HepG2 (cell line): ENCODE data around the gene ARL10. TPM values are rescaled to one million over a fixed set of nuclear protein-coding genes. Genes with fewer than 3 reads are reported as not detected.
A peak's percentile ranks its signal among the peaks of the same experiment; 100 is the strongest.

Experiments
- CREB1 ChIP-seq, 2 experiments: fragments of 450-650 bp in 1 of 2; IDR thresholded peaks; 2 replicates each; pipeline ENCODE4 v1.6.1; 2016 to 2017; ENCODE audit warnings: control low read depth in 1 of 2, mild to moderate bottlenecking in 1 of 2, missing compliant biosample characterization in 1 of 2, missing genetic modification characterization in 1 of 2
- ELF1 ChIP-seq: sonication (generic); formaldehyde crosslinking; IDR thresholded peaks from 2 replicates; pipeline ENCODE4 v1.4.0; 2020; ENCODE audit warnings: missing genetic modification reagents
- FLYWCH1 ChIP-seq: sonication (generic); formaldehyde crosslinking; IDR thresholded peaks from 2 replicates; pipeline ENCODE4 v1.8.1; 2023; ENCODE audit warnings: mild to moderate bottlenecking, missing genetic modification reagents
- FOXK2 ChIP-seq: fragments of 450-650 bp; IDR thresholded peaks from 2 replicates; pipeline ENCODE4 v1.6.1; 2016
- GRHL1 ChIP-seq: sonication (generic); formaldehyde crosslinking; conservative IDR thresholded peaks from 2 replicates; pipeline ENCODE4 v1.8.0; 2022; ENCODE audit warnings: missing genetic modification reagents
- KLF9 ChIP-seq: IDR thresholded peaks from 2 replicates; pipeline ENCODE4 v1.6.1; 2016; ENCODE audit warnings: low read depth
- MED1 ChIP-seq: sonication (generic); formaldehyde crosslinking; IDR thresholded peaks from 2 replicates; pipeline ENCODE4 v1.4.0; 2020; ENCODE audit warnings: missing genetic modification reagents
- NFE2 ChIP-seq: sonication (generic); formaldehyde crosslinking; IDR thresholded peaks from 2 replicates; pipeline ENCODE4 v1.4.0; 2020; ENCODE audit warnings: missing genetic modification reagents
- REPIN1 ChIP-seq: sonication (generic); formaldehyde crosslinking; IDR thresholded peaks from 2 replicates; pipeline ENCODE4 v1.8.0; 2022; ENCODE audit warnings: missing genetic modification reagents, low read depth, mild to moderate bottlenecking, borderline replicate concordance
- SAFB2 ChIP-seq: sonication (generic); formaldehyde crosslinking; IDR thresholded peaks from 2 replicates; pipeline ENCODE4 v1.5.1; 2020; ENCODE audit warnings: missing genetic modification reagents, low read depth, mild to moderate bottlenecking, borderline replicate concordance
- SATB2 ChIP-seq: sonication (generic); formaldehyde crosslinking; IDR thresholded peaks from 2 replicates; pipeline ENCODE4 v1.5.0; 2020; ENCODE audit warnings: missing genetic modification reagents
- SYNCRIP ChIP-seq: fragments of 200-400 bp; formaldehyde crosslinking; IDR thresholded peaks from 2 replicates; pipeline ENCODE4 v1.6.1; 2018; ENCODE audit warnings: mild to moderate bottlenecking, low read depth, low read length; ENCODE audit not compliant: insufficient read depth
- TBX2 ChIP-seq: sonication (generic); formaldehyde crosslinking; IDR thresholded peaks from 2 replicates; pipeline ENCODE4 v1.5.0; 2020; ENCODE audit warnings: missing genetic modification reagents, mild to moderate bottlenecking, borderline replicate concordance
- YEATS2 ChIP-seq: sonication (generic); formaldehyde crosslinking; IDR thresholded peaks from 2 replicates; pipeline ENCODE4 v1.4.0; 2020; ENCODE audit warnings: missing genetic modification reagents, borderline replicate concordance
- ZNF124 ChIP-seq: sonication (generic); formaldehyde crosslinking; IDR thresholded peaks from 2 replicates; pipeline ENCODE4 v1.4.0; 2020; ENCODE audit warnings: missing genetic modification reagents
- ZNF256 ChIP-seq: sonication (generic); formaldehyde crosslinking; conservative IDR thresholded peaks from 2 replicates; pipeline ENCODE4 v1.4.0; 2020; ENCODE audit warnings: missing genetic modification reagents
- ZNF33B ChIP-seq: sonication (generic); formaldehyde crosslinking; IDR thresholded peaks from 2 replicates; pipeline ENCODE4 v1.5.1; 2020; ENCODE audit warnings: mild to moderate bottlenecking, missing genetic modification reagents
- ZNF407 ChIP-seq: sonication (generic); formaldehyde crosslinking; IDR thresholded peaks from one replicate; pipeline ENCODE4 v1.5.1; 2020; ENCODE audit warnings: mild to moderate bottlenecking, missing genetic modification reagents; ENCODE audit errors: not compliant biosample characterization
- ZNF83 ChIP-seq: sonication (generic); formaldehyde crosslinking; IDR thresholded peaks from 2 replicates; pipeline ENCODE4 v1.4.0; 2020; ENCODE audit warnings: missing genetic modification reagents, mild to moderate bottlenecking, borderline replicate concordance
- polyA plus RNA-seq, 8 experiments: library from polyadenylated mRNA; depleted of rRNA in 3 of 8; stranded (reverse) in 7 of 8; unstranded in 1 of 8; fragments of >200 nt; fragmentation: Illumina TruSeq in 4 of 8; extraction: Trizol in 4 of 8; gene quantifications; 2 replicates each; pipeline versions ENCODE4 v1.2.1 to v1.2.3, GENCODE V29; 2011 to 2016; ENCODE audit warnings: low read depth in 4 of 8, missing spikeins in 1 of 8, mixed read lengths in 1 of 8; ENCODE audit not compliant: insufficient read depth in 1 of 8
- total RNA-seq, 5 experiments: library from RNA; depleted of rRNA; stranded (reverse); fragments of >200 nt; fragmentation: Illumina TruSeq; extraction: Trizol; gene quantifications; 2 replicates each; pipeline ENCODE4 v1.2.3, GENCODE V29; 2016; ENCODE audit warnings: low read depth in 1 of 5

Gene ARL10
- total and polyA plus RNA-seq, 2 of the 13 experiments (the other 11 are each of a cell fraction or from before 2014, with no cell fraction given), result 0.18 to 0.50 TPM

- TF ChIP-seq SAFB2, result peak; percentile 33; the same call in 1 of the 2 replicates
- peak; percentile 58; the same call in 1 of the 2 replicates for TF ChIP-seq CREB1 (IDR thresholded peaks at IDR 0.05)
- TF ChIP-seq CREB1 (CRISPR knock-in tag; IDR thresholded peaks at IDR 0.05), result peak; percentile 92
- peak; percentile 1; the same call in 1 of the 2 replicates for TF ChIP-seq MED1 (CRISPR knock-in tag)
- peak; percentile 50 for TF ChIP-seq ZNF407 (CRISPR knock-in tag)
- peak; percentile 69; the same call in 1 of the 2 replicates for TF ChIP-seq REPIN1 (CRISPR knock-in tag)
- 0 out of 2 replicates have a peak, but pooled peaks have one; percentile 59 for TF ChIP-seq SATB2 (CRISPR knock-in tag)
- no peak for TF ChIP-seq SYNCRIP
- TF ChIP-seq ZNF124 (CRISPR knock-in tag), result peak; percentile 20
- 0 out of 2 replicates have a peak, but pooled peaks have one; percentile 41 for TF ChIP-seq ZNF33B (CRISPR knock-in tag)
- peak; percentile 56; the same call in 1 of the 2 replicates for TF ChIP-seq TBX2
- peak; percentile 85 for TF ChIP-seq ELF1 (CRISPR knock-in tag)
- TF ChIP-seq YEATS2 (CRISPR knock-in tag), result peak; percentile 84
- TF ChIP-seq NFE2, result no peak
- TF ChIP-seq KLF9, result no peak
- no peak for TF ChIP-seq GRHL1 (CRISPR knock-in tag)
- 0 out of 2 replicates have a peak, but pooled peaks have one; percentile 48 for TF ChIP-seq ZNF256 (CRISPR knock-in tag)
- 0 out of 2 replicates have a peak, but pooled peaks have one; percentile 51 for TF ChIP-seq FLYWCH1
- TF ChIP-seq FOXK2, result peak; percentile 11; the same call in 1 of the 2 replicates
- TF ChIP-seq ZNF83 (CRISPR knock-in tag), result no peak
Measured at GRCh38 chr5:176388444-176389134, 23.3 kb downstream of the ARL10 start, which contains the start of the genes HIGD2A and NOP16 (continued).
